CD4-positive, alpha-beta T cell treated with Interleukin-15 for 4 hours (primary cell): ENCODE results near the gene SLC35G4.
"Not testable (repeated sequence)": the region's sequence is repeated elsewhere in the genome, so short reads cannot be mapped to it uniquely, and the experiment has no call there.

Source experiments
- DNase-seq: peaks from one replicate; pipeline ENCODE4 v3.0.0-alpha.2; 2020; ENCODE audit warnings: low spot score

Gene SLC35G4

GRCh38 chr18:11614042-11614441 is 4.6 kb downstream of the SLC35G4 start:
- not testable (repeated sequence) for DNase-seq

GRCh38 chr18:11614981-11615380 is 5.6 kb downstream of the SLC35G4 start:
- DNase-seq, result not testable (repeated sequence)

- not testable (repeated sequence) for DNase-seq
Measured at GRCh38 chr18:11647310-11647709, 37.9 kb downstream of the SLC35G4 start.

- not testable (repeated sequence) for DNase-seq
Measured at GRCh38 chr18:11647804-11648203, 38.4 kb downstream of the SLC35G4 start.

- no peak for DNase-seq
Measured at GRCh38 chr18:11649839-11650238, 40.4 kb downstream of the SLC35G4 start.

GRCh38 chr18:11651899-11652298 is 42.5 kb downstream of the SLC35G4 start:
- no peak for DNase-seq

- no peak for DNase-seq
Measured at GRCh38 chr18:11653521-11653920, 44.1 kb downstream of the SLC35G4 start.

- peak; percentile 11 for DNase-seq
Measured at GRCh38 chr18:11654736-11655605, 45.6 kb downstream of the SLC35G4 start.

GRCh38 chr18:11655606-11655932 is 46.2 kb downstream of the SLC35G4 start:
- no peak for DNase-seq

- DNase-seq, result no peak
Measured at GRCh38 chr18:11657152-11657551, 47.8 kb downstream of the SLC35G4 start.

GRCh38 chr18:11657554-11657953 is 48.2 kb downstream of the SLC35G4 start:
- DNase-seq, result no peak

GRCh38 chr18:11658019-11658418 is 48.6 kb downstream of the SLC35G4 start:
- DNase-seq, result no peak

- DNase-seq, result no peak
Measured at GRCh38 chr18:11658989-11659388, 49.6 kb downstream of the SLC35G4 start.
